Lower leg skin (tissue), 3 donors: ENCODE results near the gene NRG3.

Experiments used
- POLR2A ChIP-seq, 2 donors: fragments of 450-650 bp; IDR thresholded peaks; one replicate each; pipeline ENCODE4 v1.6.1; 2016 to 2017; ENCODE audit warnings: antibody characterized with exemption in 2 of 2, mild to moderate bottlenecking in 1 of 2, moderate library complexity in 1 of 2
- TF ChIP-seq, protein P1 (sequence below), 3 donors: fragments of 450-650 bp; IDR thresholded peaks; one replicate each; pipeline ENCODE4 v1.5.1; 2016; ENCODE audit warnings: antibody characterized with exemption in 3 of 3, mild to moderate bottlenecking in 3 of 3, moderate library complexity in 2 of 3

DNA sequence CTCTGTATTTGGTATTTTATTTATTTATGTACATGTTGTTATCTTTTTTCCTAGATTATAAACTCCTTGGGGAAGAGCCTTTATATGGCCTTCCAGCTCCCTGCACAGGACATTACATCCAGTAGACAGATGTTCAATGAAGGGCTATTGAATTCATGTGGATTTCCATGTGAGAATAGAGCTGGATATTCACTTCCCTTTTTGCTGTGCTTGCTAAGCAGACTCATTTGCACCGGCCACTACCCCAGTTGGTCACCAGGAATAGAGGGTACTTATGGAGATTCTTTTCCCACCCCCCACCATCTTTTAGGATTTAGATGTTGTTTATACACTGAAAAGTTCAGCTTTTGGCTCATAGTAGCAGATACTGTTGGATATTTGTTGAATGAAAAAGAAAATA lies 374.1 kb downstream of the NRG3 start:
- TF ChIP-seq POLR2A (IDR thresholded peaks at IDR 0.05) = no peak
- TF ChIP-seq, protein P1, sequence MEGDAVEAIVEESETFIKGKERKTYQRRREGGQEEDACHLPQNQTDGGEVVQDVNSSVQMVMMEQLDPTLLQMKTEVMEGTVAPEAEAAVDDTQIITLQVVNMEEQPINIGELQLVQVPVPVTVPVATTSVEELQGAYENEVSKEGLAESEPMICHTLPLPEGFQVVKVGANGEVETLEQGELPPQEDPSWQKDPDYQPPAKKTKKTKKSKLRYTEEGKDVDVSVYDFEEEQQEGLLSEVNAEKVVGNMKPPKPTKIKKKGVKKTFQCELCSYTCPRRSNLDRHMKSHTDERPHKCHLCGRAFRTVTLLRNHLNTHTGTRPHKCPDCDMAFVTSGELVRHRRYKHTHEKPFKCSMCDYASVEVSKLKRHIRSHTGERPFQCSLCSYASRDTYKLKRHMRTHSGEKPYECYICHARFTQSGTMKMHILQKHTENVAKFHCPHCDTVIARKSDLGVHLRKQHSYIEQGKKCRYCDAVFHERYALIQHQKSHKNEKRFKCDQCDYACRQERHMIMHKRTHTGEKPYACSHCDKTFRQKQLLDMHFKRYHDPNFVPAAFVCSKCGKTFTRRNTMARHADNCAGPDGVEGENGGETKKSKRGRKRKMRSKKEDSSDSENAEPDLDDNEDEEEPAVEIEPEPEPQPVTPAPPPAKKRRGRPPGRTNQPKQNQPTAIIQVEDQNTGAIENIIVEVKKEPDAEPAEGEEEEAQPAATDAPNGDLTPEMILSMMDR (IDR thresholded peaks at IDR 0.05) = no peak
